Lung (tissue), 12 donors: Measurements from ENCODE around the gene PRKCQ. TPM values are rescaled to one million over a fixed set of nuclear protein-coding genes. Genes with fewer than 3 reads are reported as not detected.
"Not testable (repeated sequence)": the region's sequence is repeated elsewhere in the genome, so short reads cannot be mapped to it uniquely, and the experiment has no call there.

Source experiments
- ATAC-seq: fragments of 200-7000 bp; cut with Tn5 transposase; one replicate; pipeline ENCODE4 v1.9.1; 2020; ENCODE audit warnings: moderate number of reproducible peaks; ENCODE audit not compliant: insufficient read depth, low FRiP score
- DNase-seq, 3 donors: peaks; one replicate each; pipeline ENCODE4 v3.0.0-alpha.2; 2013 to 2017
- H3K27ac ChIP-seq, 2 donors: one replicate each; pipeline ENCODE4 v1.5.1; 2013; ENCODE audit warnings: mild to moderate bottlenecking in 2 of 2, moderate library complexity in 2 of 2, control low read depth in 1 of 2, inconsistent platforms in 1 of 2, low read depth in 1 of 2, low read length in 1 of 2
- H3K27me3 ChIP-seq, 3 donors: one replicate each; pipeline ENCODE4 v1.5.1; 2013; ENCODE audit warnings: low read length in 2 of 3; ENCODE audit not compliant: control insufficient read depth in 3 of 3, insufficient read depth in 3 of 3
- H3K36me3 ChIP-seq, 4 donors: one replicate each; pipeline ENCODE4 v1.5.1; 2013; ENCODE audit warnings: low read length in 4 of 4, mild to moderate bottlenecking in 1 of 4, moderate library complexity in 1 of 4; ENCODE audit not compliant: control insufficient read depth in 4 of 4, insufficient read depth in 4 of 4
- H3K4me1 ChIP-seq, 5 donors: one replicate each; pipeline ENCODE4 v1.5.1; 2013; ENCODE audit warnings: low read length in 5 of 5, mild to moderate bottlenecking in 2 of 5, moderate library complexity in 1 of 5; ENCODE audit not compliant: control insufficient read depth in 5 of 5, insufficient read depth in 5 of 5
- H3K4me3 ChIP-seq: one replicate; pipeline ENCODE4 v1.5.1; 2013; ENCODE audit warnings: mild to moderate bottlenecking, control low read depth, moderate library complexity
- H3K9ac ChIP-seq, 2 donors: one replicate each; pipeline ENCODE4 v1.5.1; 2013; ENCODE audit warnings: low read length in 2 of 2, control low read depth in 1 of 2; ENCODE audit not compliant: insufficient read depth in 1 of 2
- H3K9me3 ChIP-seq, 4 donors: one replicate each; pipeline ENCODE4 v1.5.1; 2013; ENCODE audit warnings: low read length in 3 of 4, mild to moderate bottlenecking in 1 of 4, moderate library complexity in 1 of 4; ENCODE audit not compliant: control insufficient read depth in 4 of 4, insufficient read depth in 3 of 4
- CTCF ChIP-seq: IDR thresholded peaks from 2 replicates; pipeline ENCODE4 v1.5.1; 2012; ENCODE audit warnings: mild to moderate bottlenecking; ENCODE audit errors: control extremely low read depth, extremely low read depth
- WGBS, 2 donors: extraction: QIAGEN DNeasy Blood & Tissue Kit; methylation state at CpG; one replicate each; pipeline ENCODE4 v1.1.7; 2013; 5-methylcytosine and 5-hydroxymethylcytosine counted together
- polyA plus RNA-seq, 2 donors: library from polyadenylated mRNA; stranded (reverse); fragments of 200-250 nt; gene quantifications; one replicate each; pipeline ENCODE4 v1.2.1, GENCODE V29; 2013
- total RNA-seq, 2 donors: library from RNA; depleted of rRNA in 1 of 2; stranded (reverse); fragments of >200 nt in 1 of 2; gene quantifications; one replicate each; pipeline ENCODE4 v1.2.1, GENCODE V29; 2014 to 2021
- donor health status: control.
- donor health status: control.
- donor health status: Bipolar disorder and iron deficiency.
- donor health status: healthy.
- donor health status: DM: yes; HTN: yes; CAD: no.

PRKCQ gene
- total and polyA plus RNA-seq, 4 donors: 2.8 to 9.1 (median 7.2) TPM

DNA sequence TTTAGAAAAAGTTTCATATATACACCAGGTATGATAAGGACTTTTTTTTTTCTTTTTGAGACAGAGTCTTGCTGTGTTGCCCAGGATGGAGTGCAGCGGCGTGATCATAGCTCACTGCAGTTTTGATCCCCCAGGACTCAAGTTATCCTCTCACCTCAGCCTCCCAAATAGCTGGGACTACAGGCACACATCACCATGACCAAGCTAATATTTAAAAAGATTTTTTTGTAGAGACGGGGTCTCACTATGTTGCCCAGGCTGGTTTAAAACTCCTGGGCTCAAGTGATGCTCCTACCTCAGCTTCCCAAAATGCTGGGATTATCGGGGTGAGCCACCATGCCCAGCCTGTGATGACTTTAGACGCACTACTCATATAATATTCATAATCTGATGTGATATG, 2.2 kb upstream of the PRKCQ start:
- H3K27ac ChIP-seq: no peak overlapping the region
- TF ChIP-seq CTCF: no peak
- DNase-seq (no peak), ATAC-seq (no peak)
- H3K9me3 ChIP-seq: peaks cover 0 to 1% (median 0%) of the 10 kb centered on the region in 4 donors
- no peaks in the 10 kb centered on the region for H3K36me3 ChIP-seq
- H3K9ac ChIP-seq: no peak overlapping the region
- H3K4me1 ChIP-seq: peaks cover 0 to 6% (median 1%) of the 10 kb centered on the region in 5 donors
- H3K27me3 ChIP-seq: peaks cover 0 to 19% (median 16%) of the 10 kb centered on the region in 3 donors
- 91 to 100% methylated on average over 5 of the region's 5 CpGs for WGBS, 2 donors
- no peak overlapping the region for H3K4me3 ChIP-seq

GRCh38 chr10:6581778-6582228, 1.7 kb upstream of the PRKCQ start:
- ATAC-seq: no peak
- H3K36me3 ChIP-seq: no peaks in the 10 kb centered on the region
- peaks cover 0 to 1% (median 0%) of the 10 kb centered on the region in 4 donors for H3K9me3 ChIP-seq
- peaks cover 0 to 6% (median 1%) of the 10 kb centered on the region in 5 donors for H3K4me1 ChIP-seq
- H3K27me3 ChIP-seq: peaks cover 0 to 22% (median 17%) of the 10 kb centered on the region in 3 donors
- no peak overlapping the region for H3K4me3 ChIP-seq
- no peak overlapping the region for H3K9ac ChIP-seq
- no peak overlapping the region for H3K27ac ChIP-seq
- DNase-seq: no peak
- TF ChIP-seq CTCF: no peak
- 77 to 84% methylated on average over 7 of the region's 7 CpGs for WGBS, 2 donors

GRCh38 chr10:6581223-6581622, 1.1 kb upstream of the PRKCQ start:
- H3K9ac ChIP-seq, H3K36me3 ChIP-seq, H3K9me3 ChIP-seq, DNase-seq, H3K4me1 ChIP-seq, H3K27ac ChIP-seq, ATAC-seq, H3K4me3 ChIP-seq: not testable (repeated sequence)
- peaks cover 0 to 24% (median 20%) of the 10 kb centered on the region in 3 donors for H3K27me3 ChIP-seq
- WGBS, 2 donors: 17 to 37% methylated on average over 7 of the region's 7 CpGs

GRCh38 chr10:6580279-6581029, 378 bp upstream of the PRKCQ start:
- H3K27me3 ChIP-seq: peaks cover 0 to 24% (median 20%) of the 10 kb centered on the region in 3 donors
- H3K9ac ChIP-seq: peak overlapping the region; percentile 83 to 84
- peaks cover 0 to 1% (median 0%) of the 10 kb centered on the region in 4 donors for H3K9me3 ChIP-seq
- no peak for TF ChIP-seq CTCF
- no peaks in the 10 kb centered on the region for H3K36me3 ChIP-seq
- WGBS, 2 donors: 1% methylated on average over 36 to 56 of the region's 56 CpGs
- H3K27ac ChIP-seq: peak overlapping the region in 1 of 2 donors; percentile 75
- DNase-seq (peak; percentile 78 to 87 (median 85)), ATAC-seq (peak; percentile 95)
- peak overlapping the region; percentile 51 for H3K4me3 ChIP-seq
- H3K4me1 ChIP-seq: peaks cover 0 to 6% (median 1%) of the 10 kb centered on the region in 5 donors
